ENCODE measurements around the gene NTHL1.

DNA sequence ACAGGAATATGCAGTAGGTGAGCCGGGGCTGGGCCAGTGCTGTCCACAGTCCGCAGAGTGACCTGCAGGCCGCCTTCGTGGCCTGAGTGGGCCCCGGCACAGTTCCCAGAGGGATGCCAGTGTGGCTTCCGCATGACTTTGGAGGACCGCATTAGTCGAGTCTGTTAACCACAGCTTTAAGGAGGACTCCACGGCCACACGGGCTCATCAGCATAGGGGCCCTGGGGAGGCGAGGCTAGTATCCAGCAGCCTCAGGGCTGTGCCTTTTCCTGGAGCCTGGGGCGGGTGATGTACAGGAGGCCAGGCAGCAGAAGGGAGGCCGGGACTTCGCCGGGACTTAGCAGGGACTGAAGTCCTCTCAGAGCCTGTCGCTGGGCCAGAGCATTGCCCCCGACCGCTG, 13.4 kb upstream of the NTHL1 start:
- TF ChIP-seq ZBTB7A (IDR thresholded peaks at IDR 0.05; ENCODE audit: low read depth) (no peak), EGR1 (IDR thresholded peaks at IDR 0.05) (no peak)

Measured in Ishikawa (cell line).